ENCODE data around the gene PCDHGA2.

DNA sequence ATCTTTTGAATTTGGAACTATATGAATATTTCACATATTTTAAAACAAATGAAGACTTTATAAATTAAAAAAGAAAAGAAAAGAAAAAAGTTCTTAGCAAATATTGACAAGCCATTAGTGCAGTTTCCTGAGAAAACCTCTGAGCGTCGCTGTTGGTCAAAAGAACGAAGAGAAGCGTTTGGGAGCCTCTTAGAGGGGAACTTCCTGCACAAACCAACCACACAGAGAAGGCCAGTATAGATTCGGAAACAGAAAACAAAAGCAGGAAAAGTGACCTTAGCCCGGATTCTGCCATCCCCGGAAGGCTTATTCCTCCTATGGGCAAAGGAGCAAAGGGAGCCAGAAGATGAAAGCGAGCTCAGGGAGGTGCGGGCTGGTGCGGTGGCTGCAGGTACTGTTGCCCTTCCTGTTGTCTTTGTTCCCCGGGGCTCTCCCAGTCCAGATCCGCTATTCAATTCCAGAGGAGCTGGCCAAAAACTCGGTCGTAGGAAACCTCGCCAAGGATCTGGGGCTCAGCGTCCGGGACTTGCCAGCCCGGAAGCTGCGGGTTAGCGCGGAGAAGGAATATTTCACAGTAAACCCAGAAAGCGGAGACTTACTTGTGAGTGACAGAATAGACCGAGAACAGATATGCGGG is 21.3 kb downstream of the PCDHGA2 start, which contains the start of gene PCDHGB2:
- no peak for TF ChIP-seq ZNF274 (IDR thresholded peaks at IDR 0.05; ENCODE audit: low read depth, low read length)
- TF ChIP-seq SUZ12 (IDR thresholded peaks at IDR 0.05; ENCODE audit: extremely low read depth, insufficient read depth, insufficient read length): no peak
- no peak for TF ChIP-seq YY1 (IDR thresholded peaks at IDR 0.05; ENCODE audit: insufficient read depth, insufficient read length)

Measured in NT2/D1 (cell line).